Measurements from ENCODE around the gene MGRN1. TPM values are rescaled to one million over a fixed set of nuclear protein-coding genes. Genes with fewer than 3 reads are reported as not detected.

The MGRN1 gene
- total and polyA plus RNA-seq, 2 donors from 2014 or later, result 19.7 to 90.8 TPM

GRCh38 chr16:4691666-4692412 lies 67.2 kb downstream of the MGRN1 start:
- peak overlapping the region in 1 of 3 donors; percentile 77 for H3K4me3 ChIP-seq (ENCODE audit: low read length in 3 of 3)
- no peak overlapping the region for H3K27ac ChIP-seq (ENCODE audit: low read depth in 2 of 2, low read length in 2 of 2)
- FAIRE-seq (no peak), DNase-seq (peak in 2 of 5 donors; percentile 66 to 74)
- no peaks in the 10 kb centered on the region for H3K27me3 ChIP-seq (ENCODE audit: control insufficient read depth, insufficient read depth, low read length)
- peaks cover 2 to 15% (median 6%) of the 10 kb centered on the region in 3 donors for H3K36me3 ChIP-seq (ENCODE audit: control insufficient read depth in 2 of 3, insufficient read depth in 3 of 3, low read length in 3 of 3)
- no peaks in the 10 kb centered on the region for H3K9me3 ChIP-seq (ENCODE audit: control insufficient read depth in 2 of 3, insufficient read depth in 1 of 3, low read length in 3 of 3)
- no peak for TF ChIP-seq CTCF (IDR thresholded peaks at IDR 0.05; ENCODE audit: borderline replicate concordance, extremely low read depth, insufficient read depth)
- intact Hi-C loops (cut with DNase I), result no loop called here
- no peak overlapping the region for H3K9ac ChIP-seq (ENCODE audit: low read length in 3 of 3)
- H3K4me1 ChIP-seq (ENCODE audit: control insufficient read depth in 2 of 3, insufficient read depth in 2 of 3, low read depth in 1 of 3, low read length in 3 of 3), result peaks cover 0 to 33% (median 3%) of the 10 kb centered on the region in 3 donors

DNA sequence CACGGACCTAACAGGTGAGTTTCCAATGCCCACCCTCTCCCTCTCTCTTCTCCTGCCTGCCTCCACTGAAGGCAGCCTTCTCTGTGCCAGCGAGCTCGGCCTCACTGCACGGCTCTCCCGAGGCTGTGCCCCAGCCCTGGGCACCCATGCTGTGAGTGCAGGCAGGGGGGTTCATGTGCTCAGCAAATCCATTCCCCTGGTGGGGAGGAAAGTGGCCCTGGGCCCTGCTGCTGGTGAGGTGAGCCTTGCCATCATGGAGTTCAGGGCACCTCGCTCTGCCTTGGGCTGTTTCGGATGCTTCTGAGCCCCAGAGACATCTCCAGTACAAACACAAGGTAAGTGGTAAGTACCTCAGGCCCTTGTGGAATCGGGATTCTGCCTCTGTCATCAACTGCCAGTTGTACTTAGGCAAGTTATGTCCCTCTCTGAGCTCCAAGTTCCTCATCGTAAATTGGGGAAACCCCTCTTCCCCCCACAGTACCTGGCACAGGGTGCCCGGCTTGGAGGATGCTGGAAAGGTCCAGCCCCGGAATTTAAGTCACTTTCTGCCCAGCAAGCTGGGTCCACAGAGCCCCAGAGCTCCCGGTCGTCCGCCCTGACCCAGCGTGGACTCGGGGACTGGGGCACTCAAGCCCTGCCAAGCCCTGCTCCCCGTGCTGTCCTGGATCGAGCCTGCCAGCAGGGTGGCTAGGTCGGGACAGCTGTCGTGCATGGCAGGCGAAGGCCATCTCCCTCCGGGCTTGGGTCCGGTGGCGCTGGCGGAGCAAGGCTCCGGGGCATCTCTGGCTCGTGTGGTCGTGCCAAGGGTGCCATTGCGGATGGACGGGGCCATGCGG lies 68.1 kb downstream of the MGRN1 start:
- TF ChIP-seq CTCF (IDR thresholded peaks at IDR 0.05; ENCODE audit: borderline replicate concordance, extremely low read depth, insufficient read depth), result no peak
- no peak for DNase-seq

DNA sequence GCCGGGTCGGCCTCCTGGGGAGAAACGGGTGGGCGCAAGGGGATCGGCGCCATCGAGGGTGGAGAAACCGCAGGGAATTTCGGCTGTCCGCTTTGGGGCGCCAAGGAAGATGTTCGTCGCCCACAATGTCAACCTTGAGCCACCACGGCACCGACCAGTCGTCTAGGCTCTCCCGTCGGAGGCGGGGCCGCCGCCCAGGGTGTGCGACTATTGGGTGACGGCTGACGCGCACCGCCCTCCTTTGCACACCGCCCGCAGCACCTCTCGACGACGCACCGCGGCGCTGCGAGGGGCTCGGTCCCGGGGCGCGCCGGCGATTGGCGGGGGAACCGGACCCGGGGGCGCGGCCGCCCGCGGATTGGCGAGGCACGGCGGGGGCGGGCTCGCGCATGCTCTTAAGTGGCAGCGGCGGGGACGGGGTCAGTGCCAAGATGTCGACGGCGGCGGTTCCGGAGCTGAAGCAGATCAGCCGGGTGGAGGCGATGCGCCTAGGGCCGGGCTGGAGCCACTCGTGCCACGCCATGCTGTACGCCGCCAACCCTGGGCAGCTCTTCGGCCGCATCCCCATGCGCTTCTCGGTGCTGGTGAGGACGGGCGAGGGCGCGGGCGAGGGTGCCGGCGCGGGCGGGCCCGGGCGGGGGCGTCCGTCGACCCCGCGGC lies 68.8 kb downstream of the MGRN1 start, which contains the start of gene NUDT16L1:
Gene NUDT16L1 (plus strand): TSS at position 267 of the 660 bp plus-strand sequence. CDS start 165 bp downstream, at position 432.
- Histone ChIP-seq H3K4me1 (ENCODE audit: control insufficient read depth in 2 of 3, insufficient read depth in 2 of 3, low read depth in 1 of 3, low read length in 3 of 3) (peaks cover 0 to 34% (median 3%) of the 10 kb centered on the region in 3 donors), H3K27me3 (ENCODE audit: control insufficient read depth, insufficient read depth, low read length) (no peaks in the 10 kb centered on the region), H3K36me3 (ENCODE audit: control insufficient read depth in 2 of 3, insufficient read depth in 3 of 3, low read length in 3 of 3) (peaks cover 2 to 15% (median 6%) of the 10 kb centered on the region in 3 donors), H3K9me3 (ENCODE audit: control insufficient read depth in 2 of 3, insufficient read depth in 1 of 3, low read length in 3 of 3) (no peaks in the 10 kb centered on the region), H3K9ac (ENCODE audit: low read length in 3 of 3) (peak within 1 kb of the TSS; percentile 51 to 73 (median 69)), H3K27ac (ENCODE audit: low read depth in 2 of 2, low read length in 2 of 2) (peak within 1 kb of the TSS; percentile 84 to 89), H3K4me3 (ENCODE audit: low read length in 3 of 3) (peak within 1 kb of the TSS; percentile 69 to 78 (median 77))
- intact Hi-C loops (cut with DNase I), result no loop called here
- DNase-seq (peak; percentile 97 to 99 (median 98)), FAIRE-seq (no peak)
- TF ChIP-seq CTCF (IDR thresholded peaks at IDR 0.05; ENCODE audit: borderline replicate concordance, extremely low read depth, insufficient read depth), result peak; percentile 33

More for the DNA sequence above, 68.1 kb downstream of the MGRN1 start:
- Histone ChIP-seq H3K27me3 (ENCODE audit: control insufficient read depth, insufficient read depth, low read length) (no peaks in the 10 kb centered on the region), H3K4me1 (ENCODE audit: control insufficient read depth in 2 of 3, insufficient read depth in 2 of 3, low read depth in 1 of 3, low read length in 3 of 3) (peaks cover 0 to 34% (median 3%) of the 10 kb centered on the region in 3 donors), H3K4me3 (ENCODE audit: low read length in 3 of 3) (peak overlapping the region; percentile 69 to 78 (median 77)), H3K36me3 (ENCODE audit: control insufficient read depth in 2 of 3, insufficient read depth in 3 of 3, low read length in 3 of 3) (peaks cover 2 to 15% (median 6%) of the 10 kb centered on the region in 3 donors), H3K27ac (ENCODE audit: low read depth in 2 of 2, low read length in 2 of 2) (peak overlapping the region; percentile 51 to 83), H3K9ac (ENCODE audit: low read length in 3 of 3) (peak overlapping the region; percentile 48 to 73 (median 51)), H3K9me3 (ENCODE audit: control insufficient read depth in 2 of 3, insufficient read depth in 1 of 3, low read length in 3 of 3) (no peaks in the 10 kb centered on the region)
- intact Hi-C loops (cut with DNase I), result no loop called here
- no peak for FAIRE-seq

Measured in kidney (tissue), 14 donors.